SIG-M5 treated with dmso at 0.1 percent for 504 hours (cell line): ENCODE results near the gene KIAA0040.

Source experiments
- DNase-seq: peaks from one replicate; lab custom pipeline; 2025; ENCODE audit not compliant: unreplicated experiment; lab: John Stamatoyannopoulos, UW

KIAA0040 gene

DNA sequence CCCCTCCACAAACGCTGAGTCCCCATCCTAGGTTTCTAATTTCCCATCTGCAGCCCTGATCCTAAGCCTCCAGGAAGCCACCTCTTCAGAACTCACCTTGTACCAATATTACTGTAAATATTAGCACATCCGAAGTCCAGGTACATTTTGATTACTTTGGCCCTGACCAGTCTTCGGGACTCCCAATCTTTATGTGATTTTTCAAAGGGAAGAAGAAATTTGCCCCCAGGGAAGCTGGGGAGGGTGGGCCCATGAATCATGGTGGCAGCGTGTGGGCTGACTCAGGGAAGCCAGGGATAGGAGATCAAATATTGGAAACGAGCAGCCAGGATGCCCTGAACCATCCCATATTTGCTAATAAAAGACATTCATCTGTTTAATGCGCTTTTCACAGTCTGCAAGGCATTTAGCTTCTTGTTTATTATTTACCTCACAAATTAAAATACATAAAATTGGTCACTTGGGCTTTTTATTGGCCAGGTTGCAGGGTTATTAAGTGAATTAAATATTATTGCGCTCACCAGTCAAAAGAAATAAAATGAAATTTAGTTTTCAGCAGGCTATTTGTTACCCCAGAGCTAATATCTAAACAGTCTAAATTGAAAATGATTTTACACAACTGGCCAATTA lies 46.6 kb downstream of the KIAA0040 start:
- no peak for DNase-seq

- no peak for DNase-seq
Observed at GRCh38 chr1:175138579-175138978, 54.0 kb downstream of the KIAA0040 start.

- DNase-seq, result no peak
Observed at GRCh38 chr1:175137369-175137768, 55.2 kb downstream of the KIAA0040 start.

- DNase-seq, result no peak
Observed at GRCh38 chr1:175136246-175136645, 56.3 kb downstream of the KIAA0040 start.

DNA sequence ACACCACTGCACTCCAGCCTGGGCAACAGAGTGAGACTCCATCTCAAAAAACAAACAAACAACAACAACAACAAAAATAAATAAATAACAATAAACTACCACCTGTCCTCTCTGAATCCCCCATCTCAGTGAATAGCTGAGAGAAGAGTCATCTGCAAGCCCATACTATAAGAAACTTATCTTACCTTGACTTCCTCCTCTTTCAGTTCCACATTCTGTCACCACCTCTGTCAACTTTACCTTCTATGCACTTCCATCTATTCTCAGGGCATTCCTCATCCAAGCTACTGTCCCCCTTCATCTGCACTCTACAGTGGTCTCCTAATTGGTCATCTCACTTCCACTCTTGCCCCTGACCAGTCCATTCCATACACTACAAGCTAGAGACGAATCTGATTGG lies 58.1 kb downstream of the KIAA0040 start:
- DNase-seq, result no peak

DNA sequence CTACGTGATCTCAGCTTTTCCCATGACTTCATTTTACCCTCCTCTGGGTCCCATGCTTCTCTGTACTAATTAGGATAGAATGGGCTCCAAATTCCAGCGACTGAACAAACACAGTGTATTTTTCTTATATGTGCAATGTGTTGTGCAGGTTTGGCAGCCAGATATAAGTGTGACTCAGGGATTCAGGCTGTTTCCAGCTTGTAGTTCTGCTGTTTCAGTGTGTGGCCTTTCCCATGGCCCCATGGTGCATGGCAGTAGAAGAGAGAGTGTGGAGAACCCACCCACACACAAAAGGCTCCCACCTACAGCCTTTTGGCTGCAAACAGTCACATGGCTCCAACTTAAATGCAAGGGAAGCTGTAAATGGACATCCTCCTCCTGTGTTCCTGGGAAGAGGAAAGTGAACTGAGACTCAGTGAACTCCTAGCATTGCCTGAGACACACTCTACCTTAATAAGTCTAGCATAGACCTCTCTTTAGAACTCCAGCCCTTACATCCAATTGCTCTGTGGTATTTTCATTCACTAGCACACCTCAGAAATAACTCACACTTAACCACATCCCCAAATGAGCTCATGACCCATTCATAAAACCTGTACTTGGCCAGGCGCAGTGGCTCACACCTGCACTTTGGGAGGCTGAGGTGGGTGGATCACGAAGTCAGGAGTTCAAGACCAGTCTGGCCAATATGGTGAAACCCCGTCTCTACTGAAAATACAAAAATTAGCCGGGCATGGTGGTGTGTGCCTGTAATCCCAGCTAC lies 58.7 kb downstream of the KIAA0040 start:
- no peak for DNase-seq

GRCh38 chr1:175132436-175132835 lies 60.1 kb downstream of the KIAA0040 start:
- DNase-seq, result no peak

DNA sequence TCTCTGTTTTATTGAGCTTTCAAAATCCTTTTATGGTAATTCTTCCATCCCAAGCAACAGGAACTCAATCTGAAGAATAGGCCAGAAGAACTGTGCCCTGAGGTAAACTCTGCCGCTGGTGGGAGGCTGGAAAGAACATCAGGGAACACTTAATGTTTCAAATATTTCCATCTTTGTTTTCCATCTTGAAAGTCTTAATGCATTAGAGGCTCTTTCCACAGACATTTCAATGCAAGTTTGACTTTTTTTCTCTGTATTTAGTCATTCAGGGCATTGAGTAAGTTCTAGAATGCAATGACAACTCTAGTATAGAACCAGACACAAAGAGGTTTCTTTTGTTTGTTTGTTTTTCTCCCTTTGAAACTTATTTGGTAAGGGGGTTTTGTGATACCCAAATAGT lies 61.5 kb downstream of the KIAA0040 start:
- DNase-seq, result no peak

DNA sequence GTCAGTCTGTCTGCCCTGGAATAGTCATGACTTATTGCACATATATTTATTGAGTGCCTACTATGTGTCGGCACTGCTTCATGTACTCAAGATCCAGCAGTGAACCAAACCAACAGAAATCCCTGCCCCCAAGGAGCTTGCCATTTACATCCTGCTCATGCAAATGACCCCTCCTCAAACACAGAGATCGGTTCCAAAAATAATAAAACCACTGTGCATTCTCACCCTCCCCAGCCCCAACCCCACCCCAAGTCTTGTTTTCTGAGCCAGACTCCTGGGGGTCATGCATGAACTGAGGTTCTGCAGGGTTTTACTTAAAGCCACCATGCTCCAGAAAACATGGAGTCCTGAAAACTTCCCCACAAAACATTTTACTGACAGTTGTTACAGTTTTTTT lies 61.9 kb downstream of the KIAA0040 start:
- no peak for DNase-seq

- DNase-seq, result no peak
Observed at GRCh38 chr1:175129997-175130648, 62.5 kb downstream of the KIAA0040 start.

GRCh38 chr1:175129644-175129996 lies 63.0 kb downstream of the KIAA0040 start:
- no peak for DNase-seq

- DNase-seq, result no peak
Observed at GRCh38 chr1:175129182-175129581, 63.4 kb downstream of the KIAA0040 start.

- no peak for DNase-seq
Observed at GRCh38 chr1:175128523-175128922, 64.1 kb downstream of the KIAA0040 start.

DNA sequence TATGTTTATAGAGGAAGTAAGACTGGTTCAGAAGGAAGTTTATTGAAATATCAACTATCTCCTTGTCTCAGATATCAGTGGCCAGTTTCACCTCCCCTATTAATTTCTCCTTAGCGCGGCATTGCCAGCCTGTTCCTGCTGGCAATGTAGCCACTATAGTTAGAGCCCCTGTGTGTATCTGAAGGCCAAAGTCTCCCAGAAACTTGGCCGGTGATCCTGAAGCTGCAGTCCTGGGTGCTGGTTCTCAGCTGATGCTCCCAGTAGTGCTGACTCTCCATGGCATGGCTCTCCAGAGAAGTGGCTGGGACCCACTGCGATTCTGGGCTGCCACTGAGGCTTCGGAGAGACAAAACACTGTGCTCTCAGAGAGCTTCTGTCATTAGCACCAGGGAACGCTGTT lies 65.0 kb downstream of the KIAA0040 start:
- peak; percentile 67 for DNase-seq

- DNase-seq, result no peak
Observed at GRCh38 chr1:175126347-175126746, 66.2 kb downstream of the KIAA0040 start.

DNA sequence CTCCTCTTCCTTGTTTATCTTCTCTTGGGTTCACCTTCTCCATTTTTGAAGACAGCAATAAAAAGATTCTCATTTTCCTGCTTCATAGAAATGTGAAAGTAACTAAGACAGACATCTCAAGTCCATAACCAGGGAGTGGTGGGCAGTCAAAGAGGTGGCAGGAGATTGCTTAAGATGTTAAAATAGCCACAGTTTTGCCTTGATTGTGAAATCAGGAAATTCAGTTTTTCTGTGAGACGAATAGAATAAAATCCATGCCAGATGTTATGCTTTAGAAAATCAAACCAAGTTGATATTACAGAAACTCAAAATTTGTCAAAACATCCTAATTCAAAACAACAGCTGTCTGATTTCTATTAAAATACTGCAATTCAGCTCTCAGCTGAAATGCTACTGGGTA lies 67.7 kb downstream of the KIAA0040 start:
- peak; percentile 88 for DNase-seq

GRCh38 chr1:175120511-175120910 lies 72.1 kb downstream of the KIAA0040 start:
- no peak for DNase-seq

GRCh38 chr1:175118375-175119367 lies 73.9 kb downstream of the KIAA0040 start:
- no peak for DNase-seq

DNA sequence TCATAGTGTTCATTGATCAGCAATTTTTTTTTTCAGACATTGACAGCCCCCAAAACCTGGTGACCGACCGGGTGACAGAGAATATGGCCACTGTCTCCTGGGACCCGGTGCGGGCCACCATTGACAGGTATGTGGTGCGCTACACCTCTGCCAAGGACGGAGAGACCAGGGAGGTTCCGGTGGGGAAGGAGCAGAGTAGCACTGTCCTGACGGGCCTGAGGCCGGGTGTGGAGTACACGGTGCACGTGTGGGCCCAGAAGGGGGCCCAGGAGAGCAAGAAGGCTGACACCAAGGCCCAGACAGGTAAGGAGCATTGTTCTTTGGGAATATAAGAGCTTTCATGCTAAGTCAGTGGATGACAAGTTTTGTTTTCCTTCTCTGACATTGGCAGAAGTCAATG lies 75.7 kb downstream of the KIAA0040 start:
- DNase-seq, result no peak

GRCh38 chr1:175116210-175116798 lies 76.3 kb downstream of the KIAA0040 start:
- DNase-seq, result no peak

GRCh38 chr1:175114996-175115395 lies 77.6 kb downstream of the KIAA0040 start:
- no peak for DNase-seq
